ENCODE measurements around the gene OGFR. TPM values are rescaled to one million over a fixed set of nuclear protein-coding genes. Genes with fewer than 3 reads are reported as not detected.

The OGFR gene
- total and polyA plus RNA-seq, 12 donors, result 9.3 to 157 (median 45.0) TPM

- Histone ChIP-seq H3K4me1 (replicated peaks in 1 of 2) (peaks cover 0 to under 1% of the 10 kb centered on the region in 2 donors), H3K36me3 (replicated peaks in 1 of 2) (no peaks in the 10 kb centered on the region), H3K9me3 (replicated peaks in 1 of 3) (no peaks in the 10 kb centered on the region), H3K27me3 (peaks cover 8% of the 10 kb centered on the region), H3K4me3 (no peak overlapping the region), H3K27ac (no peak overlapping the region)
- intact Hi-C loops (cut with DNase I), result loop anchor here in 1 of 2 donors (5.0 kb wide), 1 partner anchor 91 kb away; no protein-coding TSS in a partner anchor
- DNase-seq, result no peak
- TF ChIP-seq POLR2A (IDR thresholded peaks at IDR 0.05) (no peak), CTCF (IDR thresholded peaks at IDR 0.05) (no peak)
- 89 to 100% (median 91%) methylated on average over 4 to 9 of the region's 9 CpGs for WGBS, 4 donors
Observed at GRCh38 chr20:62778058-62778457, 26.6 kb upstream of the OGFR start.

GRCh38 chr20:62778601-62779416 lies 25.8 kb upstream of the OGFR start:
- Histone ChIP-seq H3K9me3 (replicated peaks in 1 of 3) (no peaks in the 10 kb centered on the region), H3K4me1 (replicated peaks in 1 of 2) (no peaks in the 10 kb centered on the region), H3K27ac (no peak overlapping the region), H3K4me3 (no peak overlapping the region), H3K27me3 (peaks cover 8% of the 10 kb centered on the region), H3K36me3 (replicated peaks in 1 of 2) (no peaks in the 10 kb centered on the region)
- intact Hi-C loops (cut with DNase I), result loop anchor here in 1 of 2 donors (5.0 kb wide), 1 partner anchor 92 kb away; no protein-coding TSS in a partner anchor
- DNase-seq, result no peak
- TF ChIP-seq POLR2A (IDR thresholded peaks at IDR 0.05) (no peak), CTCF (IDR thresholded peaks at IDR 0.05) (no peak)
- 74 to 87% (median 78%) methylated on average over 13 to 24 of the region's 24 CpGs for WGBS, 4 donors

GRCh38 chr20:62779417-62779685 lies 25.3 kb upstream of the OGFR start:
- peaks cover 8% of the 10 kb centered on the region for H3K27me3 ChIP-seq
- no peak overlapping the region for H3K27ac ChIP-seq
- no peak for DNase-seq
- no peak for TF ChIP-seq POLR2A (IDR thresholded peaks at IDR 0.05)
- no peak for TF ChIP-seq CTCF (IDR thresholded peaks at IDR 0.05)
- H3K9me3 ChIP-seq (replicated peaks in 1 of 3), result no peaks in the 10 kb centered on the region
- no peaks in the 10 kb centered on the region for H3K36me3 ChIP-seq (replicated peaks in 1 of 2)
- no peaks in the 10 kb centered on the region for H3K4me1 ChIP-seq (replicated peaks in 1 of 2)
- 76 to 84% (median 81%) methylated on average over 5 to 7 of the region's 7 CpGs for WGBS, 4 donors
- intact Hi-C loops (cut with DNase I), result loop anchor here in 1 of 2 donors (5.0 kb wide), 1 partner anchor 92 kb away; no protein-coding TSS in a partner anchor
- no peak overlapping the region for H3K4me3 ChIP-seq

GRCh38 chr20:62780204-62780603 lies 24.4 kb upstream of the OGFR start:
- Histone ChIP-seq H3K36me3 (replicated peaks in 1 of 2) (no peaks in the 10 kb centered on the region), H3K9me3 (replicated peaks in 1 of 3) (no peaks in the 10 kb centered on the region), H3K27me3 (peaks cover 8% of the 10 kb centered on the region), H3K4me1 (replicated peaks in 1 of 2) (no peaks in the 10 kb centered on the region), H3K4me3 (no peak overlapping the region), H3K27ac (no peak overlapping the region)
- no peak for DNase-seq
- 56 to 70% (median 63%) methylated on average over 14 to 20 of the region's 20 CpGs for WGBS, 4 donors
- TF ChIP-seq CTCF (IDR thresholded peaks at IDR 0.05), result no peak
- TF ChIP-seq POLR2A (IDR thresholded peaks at IDR 0.05), result no peak
- intact Hi-C loops (cut with DNase I), result no loop called here

Data from adrenal gland (tissue), 12 donors.